Subcutaneous adipose tissue (tissue), 4 donors: ENCODE measurements around the gene SYT11. TPM values are rescaled to one million over a fixed set of nuclear protein-coding genes. Genes with fewer than 3 reads are reported as not detected.

Experiments
- CTCF ChIP-seq: fragments of 450-650 bp; IDR thresholded peaks from one replicate; pipeline ENCODE4 v1.5.1; 2016; ENCODE audit warnings: low read depth, mild to moderate bottlenecking, control low read depth, antibody characterized with exemption, moderate library complexity
- total RNA-seq, 4 donors: library from RNA; depleted of rRNA; stranded (reverse); fragments of >200 nt; gene quantifications; one replicate each; pipeline ENCODE4 v1.1.0, GENCODE V29; 2016

Gene SYT11
- total RNA-seq, 4 donors from 2014 or later: 4.3 to 13.8 (median 5.2) TPM

- TF ChIP-seq CTCF: no peak
Measured at GRCh38 chr1:155890251-155890650, 30.9 kb downstream of the SYT11 start.

- TF ChIP-seq CTCF: no peak
Measured at GRCh38 chr1:155892796-155893195, 33.4 kb downstream of the SYT11 start.

- TF ChIP-seq CTCF: no peak
Measured at GRCh38 chr1:155893389-155894142, 34.2 kb downstream of the SYT11 start.

GRCh38 chr1:155897746-155898145 is 38.4 kb downstream of the SYT11 start:
- TF ChIP-seq CTCF: no peak

GRCh38 chr1:155898888-155899287 is 39.5 kb downstream of the SYT11 start:
- no peak for TF ChIP-seq CTCF

- no peak for TF ChIP-seq CTCF
Measured at GRCh38 chr1:155899683-155900082, 40.3 kb downstream of the SYT11 start.

GRCh38 chr1:155900161-155900560 is 40.8 kb downstream of the SYT11 start:
- no peak for TF ChIP-seq CTCF
